ENCODE measurements around the gene ADA.

ADA gene

DNA sequence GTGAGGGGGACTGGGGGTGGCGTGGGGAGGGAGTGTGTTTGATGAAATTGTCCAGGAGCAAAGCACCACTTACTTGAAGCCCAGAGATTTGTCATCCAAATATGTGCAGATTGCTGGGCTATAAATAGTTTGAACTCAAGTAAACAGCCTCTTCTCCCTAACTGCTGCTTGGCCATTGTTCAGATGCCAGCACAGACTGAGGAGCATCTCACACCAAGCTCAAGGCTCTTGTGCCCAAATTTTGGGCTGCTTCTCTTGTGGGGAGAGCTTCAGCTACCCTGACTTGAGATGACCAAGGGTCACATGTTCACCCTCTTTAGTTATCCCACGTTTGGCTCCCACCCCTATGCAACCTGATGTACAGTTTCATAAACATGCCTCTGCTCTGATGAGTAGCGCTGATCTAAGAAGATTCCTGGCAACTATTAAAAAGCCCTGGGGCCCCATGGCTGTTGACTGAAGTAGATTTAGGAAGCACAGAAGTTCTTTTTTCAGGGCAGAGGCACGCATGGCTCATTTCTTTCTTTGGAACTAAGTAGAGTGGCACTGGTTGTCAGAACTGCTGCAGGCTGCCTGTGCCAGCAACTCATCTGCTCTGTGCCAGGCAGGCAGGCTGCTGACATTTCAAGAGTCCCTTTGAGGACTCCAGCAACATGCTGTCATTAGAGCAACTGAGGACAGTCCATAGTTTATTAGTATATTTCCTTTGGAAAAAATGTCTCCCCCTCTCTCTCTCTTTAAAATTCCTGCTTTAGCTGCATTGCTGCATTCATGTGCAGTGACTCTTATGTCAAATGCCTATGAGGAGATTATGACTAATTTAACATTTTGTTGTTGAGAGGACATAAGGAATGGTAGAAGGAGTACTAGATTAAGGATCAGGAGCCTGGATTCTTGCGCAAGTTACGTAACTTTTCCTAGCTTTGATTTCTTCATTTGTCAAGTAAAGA, 78.7 kb downstream of the ADA start:
- H3K27me3 Mint-ChIP-seq (ENCODE audit: low read depth, poor library complexity), result no peaks in the 10 kb centered on the region
- no peak for DNase-seq
- TF ChIP-seq, protein P1, sequence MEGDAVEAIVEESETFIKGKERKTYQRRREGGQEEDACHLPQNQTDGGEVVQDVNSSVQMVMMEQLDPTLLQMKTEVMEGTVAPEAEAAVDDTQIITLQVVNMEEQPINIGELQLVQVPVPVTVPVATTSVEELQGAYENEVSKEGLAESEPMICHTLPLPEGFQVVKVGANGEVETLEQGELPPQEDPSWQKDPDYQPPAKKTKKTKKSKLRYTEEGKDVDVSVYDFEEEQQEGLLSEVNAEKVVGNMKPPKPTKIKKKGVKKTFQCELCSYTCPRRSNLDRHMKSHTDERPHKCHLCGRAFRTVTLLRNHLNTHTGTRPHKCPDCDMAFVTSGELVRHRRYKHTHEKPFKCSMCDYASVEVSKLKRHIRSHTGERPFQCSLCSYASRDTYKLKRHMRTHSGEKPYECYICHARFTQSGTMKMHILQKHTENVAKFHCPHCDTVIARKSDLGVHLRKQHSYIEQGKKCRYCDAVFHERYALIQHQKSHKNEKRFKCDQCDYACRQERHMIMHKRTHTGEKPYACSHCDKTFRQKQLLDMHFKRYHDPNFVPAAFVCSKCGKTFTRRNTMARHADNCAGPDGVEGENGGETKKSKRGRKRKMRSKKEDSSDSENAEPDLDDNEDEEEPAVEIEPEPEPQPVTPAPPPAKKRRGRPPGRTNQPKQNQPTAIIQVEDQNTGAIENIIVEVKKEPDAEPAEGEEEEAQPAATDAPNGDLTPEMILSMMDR (IDR thresholded peaks at IDR 0.05), result no peak
- peaks cover 5% of the 10 kb centered on the region for H3K36me3 Mint-ChIP-seq (ENCODE audit: low read depth)
- peak overlapping the region; percentile 94 for H3K27ac Mint-ChIP-seq
- H3K4me1 Mint-ChIP-seq, result peaks cover 24% of the 10 kb centered on the region
- no peak overlapping the region for H3K4me3 Mint-ChIP-seq
- H3K9me3 Mint-ChIP-seq, result no peaks in the 10 kb centered on the region

DNA sequence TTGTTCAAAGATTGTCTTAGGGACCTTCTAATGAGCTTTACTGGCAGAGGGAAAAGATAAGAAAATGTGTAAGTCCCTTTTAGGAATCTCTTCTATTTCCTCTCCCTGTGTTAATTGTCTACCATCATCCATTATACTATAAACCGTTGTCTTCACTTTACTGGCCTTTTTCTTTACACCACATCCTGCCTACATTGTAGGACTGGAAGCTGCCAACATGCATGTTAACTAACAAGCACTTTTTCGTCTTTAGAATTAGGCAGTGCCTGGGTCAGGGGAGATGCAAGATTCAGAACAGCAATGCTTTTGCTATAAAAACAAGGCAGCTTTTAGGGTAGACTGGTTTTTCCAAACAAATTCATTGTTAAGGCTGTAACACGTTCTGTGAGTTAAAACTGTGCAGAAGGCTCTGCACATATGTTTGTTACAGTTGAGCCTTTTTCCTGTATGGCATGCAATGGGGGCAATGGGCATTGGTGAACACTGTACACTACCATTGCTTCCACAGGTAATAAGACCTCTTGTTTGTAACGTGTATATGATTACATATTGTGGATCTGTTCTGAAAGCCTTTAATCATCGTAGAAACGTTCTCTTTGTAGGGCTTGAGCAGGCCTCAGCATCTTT, 80.0 kb downstream of the ADA start:
- H3K4me1 Mint-ChIP-seq, result peaks cover 23% of the 10 kb centered on the region
- DNase-seq, result no peak
- TF ChIP-seq, protein P1 (IDR thresholded peaks at IDR 0.05), result no peak
- no peak overlapping the region for H3K4me3 Mint-ChIP-seq
- H3K36me3 Mint-ChIP-seq (ENCODE audit: low read depth), result no peaks in the 10 kb centered on the region
- H3K27me3 Mint-ChIP-seq (ENCODE audit: low read depth, poor library complexity), result no peaks in the 10 kb centered on the region
- no peaks in the 10 kb centered on the region for H3K9me3 Mint-ChIP-seq
- no peak overlapping the region for H3K27ac Mint-ChIP-seq

DNA sequence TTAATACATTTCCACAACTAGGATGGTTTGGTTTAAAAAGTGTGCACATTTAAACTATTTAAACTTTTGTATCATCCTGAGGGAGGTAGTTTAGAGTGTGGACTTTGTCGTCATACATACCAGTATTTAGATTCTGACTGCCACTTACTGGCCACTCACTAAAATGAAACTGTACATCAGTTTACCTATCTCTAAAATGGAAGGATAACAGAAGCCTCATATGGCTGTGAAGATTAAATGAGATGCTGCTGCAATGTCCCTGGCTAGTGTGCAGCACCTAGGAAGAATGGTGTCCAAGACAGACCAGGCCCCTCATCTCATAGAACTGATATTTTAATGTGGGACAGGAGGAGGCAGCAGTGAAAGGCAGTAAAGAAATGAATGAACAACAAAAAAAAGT, 81.1 kb downstream of the ADA start:
- TF ChIP-seq, protein P1 (IDR thresholded peaks at IDR 0.05), result no peak
- no peaks in the 10 kb centered on the region for H3K36me3 Mint-ChIP-seq (ENCODE audit: low read depth)
- no peaks in the 10 kb centered on the region for H3K9me3 Mint-ChIP-seq
- H3K27ac Mint-ChIP-seq, result no peak overlapping the region
- no peak for DNase-seq
- H3K27me3 Mint-ChIP-seq (ENCODE audit: low read depth, poor library complexity), result no peaks in the 10 kb centered on the region
- H3K4me3 Mint-ChIP-seq, result no peak overlapping the region
- peaks cover 15% of the 10 kb centered on the region for H3K4me1 Mint-ChIP-seq

Data from nephron progenitor cell (in vitro differentiated cells).